ENCODE results near the gene OR52W1. TPM values are rescaled to one million over a fixed set of nuclear protein-coding genes. Genes with fewer than 3 reads are reported as not detected.

OR52W1 gene
- total and polyA plus RNA-seq, 4 donors, result not detected

DNA sequence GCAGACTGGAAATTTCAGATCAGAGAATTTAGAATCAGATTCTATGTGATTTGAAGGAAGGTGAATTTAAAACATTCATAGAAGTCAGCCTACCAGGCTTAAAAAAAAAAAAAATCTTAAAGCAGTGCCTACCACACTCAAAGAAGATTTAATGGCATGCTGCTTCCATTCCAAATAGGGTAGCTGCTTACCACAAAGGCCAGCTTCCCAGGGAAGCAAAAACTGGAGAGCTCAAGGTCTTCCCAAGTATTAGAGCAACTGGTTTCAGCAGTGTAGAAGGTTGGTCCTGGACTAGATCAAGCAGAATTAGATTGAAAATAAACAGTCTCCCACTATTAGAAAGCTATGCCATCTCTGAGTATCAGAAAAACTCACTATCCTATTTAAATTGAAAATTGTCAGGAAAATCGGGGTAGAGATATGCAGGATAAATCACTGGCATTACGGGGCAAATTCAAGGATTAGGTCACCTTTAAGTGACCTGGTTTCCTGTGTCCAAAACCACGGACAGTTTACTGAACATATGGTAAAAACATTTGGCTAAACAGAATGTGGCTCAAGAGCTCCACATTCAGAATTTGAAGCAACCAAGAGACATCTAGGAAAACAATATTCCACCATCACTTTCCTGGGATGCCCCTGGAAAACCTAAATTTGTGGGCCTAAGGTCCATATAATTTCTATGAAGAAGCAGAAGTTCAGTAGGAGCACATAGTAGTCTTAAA lies 7.6 kb downstream of the OR52W1 start:
- no peaks in the 10 kb centered on the region for H3K4me1 ChIP-seq (ENCODE audit: control insufficient read depth in 4 of 4, insufficient read depth in 4 of 4, low read length in 3 of 4)
- H3K36me3 ChIP-seq (ENCODE audit: control insufficient read depth in 4 of 4, insufficient read depth in 3 of 4, low read depth in 1 of 4, low read length in 3 of 4), result peaks cover 11 to 64% (median 40%) of the 10 kb centered on the region in 4 donors
- no peak for DNase-seq (ENCODE audit: low spot score)
- TF ChIP-seq, protein P1, sequence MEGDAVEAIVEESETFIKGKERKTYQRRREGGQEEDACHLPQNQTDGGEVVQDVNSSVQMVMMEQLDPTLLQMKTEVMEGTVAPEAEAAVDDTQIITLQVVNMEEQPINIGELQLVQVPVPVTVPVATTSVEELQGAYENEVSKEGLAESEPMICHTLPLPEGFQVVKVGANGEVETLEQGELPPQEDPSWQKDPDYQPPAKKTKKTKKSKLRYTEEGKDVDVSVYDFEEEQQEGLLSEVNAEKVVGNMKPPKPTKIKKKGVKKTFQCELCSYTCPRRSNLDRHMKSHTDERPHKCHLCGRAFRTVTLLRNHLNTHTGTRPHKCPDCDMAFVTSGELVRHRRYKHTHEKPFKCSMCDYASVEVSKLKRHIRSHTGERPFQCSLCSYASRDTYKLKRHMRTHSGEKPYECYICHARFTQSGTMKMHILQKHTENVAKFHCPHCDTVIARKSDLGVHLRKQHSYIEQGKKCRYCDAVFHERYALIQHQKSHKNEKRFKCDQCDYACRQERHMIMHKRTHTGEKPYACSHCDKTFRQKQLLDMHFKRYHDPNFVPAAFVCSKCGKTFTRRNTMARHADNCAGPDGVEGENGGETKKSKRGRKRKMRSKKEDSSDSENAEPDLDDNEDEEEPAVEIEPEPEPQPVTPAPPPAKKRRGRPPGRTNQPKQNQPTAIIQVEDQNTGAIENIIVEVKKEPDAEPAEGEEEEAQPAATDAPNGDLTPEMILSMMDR (IDR thresholded peaks at IDR 0.05; ENCODE audit: low read depth, low read length, missing input control), result no peak
- TF ChIP-seq, protein P2, sequence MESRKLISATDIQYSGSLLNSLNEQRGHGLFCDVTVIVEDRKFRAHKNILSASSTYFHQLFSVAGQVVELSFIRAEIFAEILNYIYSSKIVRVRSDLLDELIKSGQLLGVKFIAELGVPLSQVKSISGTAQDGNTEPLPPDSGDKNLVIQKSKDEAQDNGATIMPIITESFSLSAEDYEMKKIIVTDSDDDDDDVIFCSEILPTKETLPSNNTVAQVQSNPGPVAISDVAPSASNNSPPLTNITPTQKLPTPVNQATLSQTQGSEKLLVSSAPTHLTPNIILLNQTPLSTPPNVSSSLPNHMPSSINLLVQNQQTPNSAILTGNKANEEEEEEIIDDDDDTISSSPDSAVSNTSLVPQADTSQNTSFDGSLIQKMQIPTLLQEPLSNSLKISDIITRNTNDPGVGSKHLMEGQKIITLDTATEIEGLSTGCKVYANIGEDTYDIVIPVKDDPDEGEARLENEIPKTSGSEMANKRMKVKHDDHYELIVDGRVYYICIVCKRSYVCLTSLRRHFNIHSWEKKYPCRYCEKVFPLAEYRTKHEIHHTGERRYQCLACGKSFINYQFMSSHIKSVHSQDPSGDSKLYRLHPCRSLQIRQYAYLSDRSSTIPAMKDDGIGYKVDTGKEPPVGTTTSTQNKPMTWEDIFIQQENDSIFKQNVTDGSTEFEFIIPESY (IDR thresholded peaks at IDR 0.05), result no peak
- TF ChIP-seq FOXA2 (IDR thresholded peaks at IDR 0.05) (no peak), FOXA1 (IDR thresholded peaks at IDR 0.05) (no peak)
- no peaks in the 10 kb centered on the region for H3K9me3 ChIP-seq (ENCODE audit: control insufficient read depth in 4 of 4, low read length in 3 of 4)
- WGBS, result 91% methylated on average over 3 of the region's 3 CpGs
- no peak overlapping the region for H3K9ac ChIP-seq (ENCODE audit: low read depth in 1 of 2, low read length in 2 of 2)
- no peaks in the 10 kb centered on the region for H3K27me3 ChIP-seq (ENCODE audit: control insufficient read depth in 4 of 4, insufficient read depth in 4 of 4, low read length in 3 of 4)
- H3K27ac ChIP-seq (ENCODE audit: low read depth in 1 of 2, low read length in 2 of 2), result no peak overlapping the region
- no peak overlapping the region for H3K4me3 ChIP-seq (ENCODE audit: low read depth in 1 of 3, low read length in 3 of 3)

GRCh38 chr11:6209801-6210200 lies 10.8 kb downstream of the OR52W1 start:
- no peaks in the 10 kb centered on the region for H3K4me1 ChIP-seq (ENCODE audit: control insufficient read depth in 4 of 4, insufficient read depth in 4 of 4, low read length in 3 of 4)
- no peak overlapping the region for H3K9ac ChIP-seq (ENCODE audit: low read depth in 1 of 2, low read length in 2 of 2)
- no peak overlapping the region for H3K27ac ChIP-seq (ENCODE audit: low read depth in 1 of 2, low read length in 2 of 2)
- H3K27me3 ChIP-seq (ENCODE audit: control insufficient read depth in 4 of 4, insufficient read depth in 4 of 4, low read length in 3 of 4), result no peaks in the 10 kb centered on the region
- 94% methylated on average over 12 of the region's 12 CpGs for WGBS
- no peak for TF ChIP-seq YY1 (IDR thresholded peaks at IDR 0.05)
- TF ChIP-seq GABPA (IDR thresholded peaks at IDR 0.05 in 1 of 2, conservative IDR thresholded peaks at IDR 0.05 in 1 of 2), result no peak
- no peak for TF ChIP-seq ATF3 (IDR thresholded peaks at IDR 0.05)
- TF ChIP-seq, protein P1 (IDR thresholded peaks at IDR 0.05; ENCODE audit: low read depth, low read length, missing input control), result no peak
- no peak for TF ChIP-seq HNF4A (conservative IDR thresholded peaks at IDR 0.05)
- DNase-seq (ENCODE audit: low spot score), result peak; percentile 30
- no peaks in the 10 kb centered on the region for H3K9me3 ChIP-seq (ENCODE audit: control insufficient read depth in 4 of 4, low read length in 3 of 4)
- no peak overlapping the region for H3K4me3 ChIP-seq (ENCODE audit: low read depth in 1 of 3, low read length in 3 of 3)
- H3K36me3 ChIP-seq (ENCODE audit: control insufficient read depth in 4 of 4, insufficient read depth in 3 of 4, low read depth in 1 of 4, low read length in 3 of 4), result peaks cover 12 to 84% (median 62%) of the 10 kb centered on the region in 4 donors

Measured in liver (tissue), 9 donors.